HL-60 (cell line): ENCODE measurements around the gene SHISA8.

Source experiments
- DNase-seq, 2 experiments: peaks; one replicate each; pipeline ENCODE4 v3.0.0-alpha.2; 2010 to 2020; ENCODE audit warnings: low read depth in 1 of 2, low spot score in 1 of 2
- H3K27ac ChIP-seq: fragments of 250-450 bp; sonication (Bioruptor Pico); replicated peaks from 2 replicates; pipeline ENCODE4 v1.5.1; 2020; ENCODE audit warnings: mild to moderate bottlenecking, moderate library complexity
- H3K27me3 ChIP-seq: fragments of 250-450 bp; sonication (Bioruptor Pico); 2 replicates; pipeline ENCODE4 v1.5.1; 2021; ENCODE audit warnings: mild to moderate bottlenecking, moderate library complexity; ENCODE audit not compliant: insufficient read depth, poor library complexity, severe bottlenecking
- H3K4me3 ChIP-seq: replicated peaks from 2 replicates; pipeline ENCODE4 v1.5.1; 2011; ENCODE audit warnings: mild to moderate bottlenecking, control low read depth, low read length; ENCODE audit not compliant: insufficient read depth
- GABPA ChIP-seq: IDR thresholded peaks from 2 replicates; pipeline ENCODE4 v1.6.1; 2012; ENCODE audit warnings: low read depth
- POLR2AphosphoS5 ChIP-seq: IDR thresholded peaks from 2 replicates; pipeline ENCODE4 v1.6.1; 2012; ENCODE audit warnings: low read depth
- SPI1 ChIP-seq: IDR thresholded peaks from 2 replicates; pipeline ENCODE4 v1.6.1; 2012; ENCODE audit warnings: low read depth, mild to moderate bottlenecking, borderline replicate concordance
- TF ChIP-seq, protein P1 (sequence below): IDR thresholded peaks from 2 replicates; pipeline ENCODE4 v1.6.1; 2012; ENCODE audit warnings: low read depth; ENCODE audit not compliant: insufficient replicate concordance
- TF ChIP-seq, protein P2 (sequence below): IDR thresholded peaks from one replicate; pipeline ENCODE4 v1.5.1; 2011; ENCODE audit warnings: low read length, control low read depth, inconsistent platforms; ENCODE audit not compliant: insufficient read depth

SHISA8 gene

DNA sequence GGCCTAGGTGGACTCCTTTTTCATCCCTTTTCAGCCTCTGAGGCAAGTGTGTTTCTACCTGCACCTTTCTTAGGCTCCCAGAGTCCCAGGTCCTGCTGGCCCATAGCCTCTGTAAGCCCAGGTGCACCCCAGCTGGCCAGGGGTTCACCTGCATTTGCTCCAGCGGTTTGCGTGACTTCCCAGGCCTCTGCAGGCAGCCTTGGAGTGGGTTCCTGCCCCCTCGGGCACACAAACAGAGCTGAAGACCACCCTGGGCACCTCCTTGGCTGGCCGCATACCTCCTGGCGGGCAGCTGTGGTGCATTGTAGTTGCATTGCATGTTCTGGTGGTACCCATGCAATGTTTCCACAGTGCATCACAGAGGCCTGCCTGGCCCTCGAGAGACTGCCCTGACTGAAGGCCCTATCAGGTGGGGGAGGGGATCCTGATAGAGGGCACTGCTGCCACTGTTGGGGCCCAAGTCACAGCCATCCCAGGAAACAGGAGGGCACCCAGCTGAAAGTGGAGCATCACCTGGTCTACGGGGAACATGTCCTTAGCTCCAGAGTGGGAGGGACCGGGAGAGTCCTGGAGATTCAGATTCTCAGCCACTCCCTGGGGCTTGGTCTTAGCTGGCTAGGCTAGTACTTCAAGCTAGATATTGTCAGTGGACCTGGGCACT, 14.1 kb downstream of the SHISA8 start:
- DNase-seq, result no peak
- H3K4me3 ChIP-seq, result no peak overlapping the region
- no peaks in the 10 kb centered on the region for H3K27me3 ChIP-seq
- H3K27ac ChIP-seq, result no peak overlapping the region
- TF ChIP-seq POLR2AphosphoS5 (no peak), SPI1 (no peak), GABPA (no peak)
- TF ChIP-seq, protein P1, sequence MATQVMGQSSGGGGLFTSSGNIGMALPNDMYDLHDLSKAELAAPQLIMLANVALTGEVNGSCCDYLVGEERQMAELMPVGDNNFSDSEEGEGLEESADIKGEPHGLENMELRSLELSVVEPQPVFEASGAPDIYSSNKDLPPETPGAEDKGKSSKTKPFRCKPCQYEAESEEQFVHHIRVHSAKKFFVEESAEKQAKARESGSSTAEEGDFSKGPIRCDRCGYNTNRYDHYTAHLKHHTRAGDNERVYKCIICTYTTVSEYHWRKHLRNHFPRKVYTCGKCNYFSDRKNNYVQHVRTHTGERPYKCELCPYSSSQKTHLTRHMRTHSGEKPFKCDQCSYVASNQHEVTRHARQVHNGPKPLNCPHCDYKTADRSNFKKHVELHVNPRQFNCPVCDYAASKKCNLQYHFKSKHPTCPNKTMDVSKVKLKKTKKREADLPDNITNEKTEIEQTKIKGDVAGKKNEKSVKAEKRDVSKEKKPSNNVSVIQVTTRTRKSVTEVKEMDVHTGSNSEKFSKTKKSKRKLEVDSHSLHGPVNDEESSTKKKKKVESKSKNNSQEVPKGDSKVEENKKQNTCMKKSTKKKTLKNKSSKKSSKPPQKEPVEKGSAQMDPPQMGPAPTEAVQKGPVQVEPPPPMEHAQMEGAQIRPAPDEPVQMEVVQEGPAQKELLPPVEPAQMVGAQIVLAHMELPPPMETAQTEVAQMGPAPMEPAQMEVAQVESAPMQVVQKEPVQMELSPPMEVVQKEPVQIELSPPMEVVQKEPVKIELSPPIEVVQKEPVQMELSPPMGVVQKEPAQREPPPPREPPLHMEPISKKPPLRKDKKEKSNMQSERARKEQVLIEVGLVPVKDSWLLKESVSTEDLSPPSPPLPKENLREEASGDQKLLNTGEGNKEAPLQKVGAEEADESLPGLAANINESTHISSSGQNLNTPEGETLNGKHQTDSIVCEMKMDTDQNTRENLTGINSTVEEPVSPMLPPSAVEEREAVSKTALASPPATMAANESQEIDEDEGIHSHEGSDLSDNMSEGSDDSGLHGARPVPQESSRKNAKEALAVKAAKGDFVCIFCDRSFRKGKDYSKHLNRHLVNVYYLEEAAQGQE, result no peak
- TF ChIP-seq, protein P2, sequence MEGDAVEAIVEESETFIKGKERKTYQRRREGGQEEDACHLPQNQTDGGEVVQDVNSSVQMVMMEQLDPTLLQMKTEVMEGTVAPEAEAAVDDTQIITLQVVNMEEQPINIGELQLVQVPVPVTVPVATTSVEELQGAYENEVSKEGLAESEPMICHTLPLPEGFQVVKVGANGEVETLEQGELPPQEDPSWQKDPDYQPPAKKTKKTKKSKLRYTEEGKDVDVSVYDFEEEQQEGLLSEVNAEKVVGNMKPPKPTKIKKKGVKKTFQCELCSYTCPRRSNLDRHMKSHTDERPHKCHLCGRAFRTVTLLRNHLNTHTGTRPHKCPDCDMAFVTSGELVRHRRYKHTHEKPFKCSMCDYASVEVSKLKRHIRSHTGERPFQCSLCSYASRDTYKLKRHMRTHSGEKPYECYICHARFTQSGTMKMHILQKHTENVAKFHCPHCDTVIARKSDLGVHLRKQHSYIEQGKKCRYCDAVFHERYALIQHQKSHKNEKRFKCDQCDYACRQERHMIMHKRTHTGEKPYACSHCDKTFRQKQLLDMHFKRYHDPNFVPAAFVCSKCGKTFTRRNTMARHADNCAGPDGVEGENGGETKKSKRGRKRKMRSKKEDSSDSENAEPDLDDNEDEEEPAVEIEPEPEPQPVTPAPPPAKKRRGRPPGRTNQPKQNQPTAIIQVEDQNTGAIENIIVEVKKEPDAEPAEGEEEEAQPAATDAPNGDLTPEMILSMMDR, result no peak

DNA sequence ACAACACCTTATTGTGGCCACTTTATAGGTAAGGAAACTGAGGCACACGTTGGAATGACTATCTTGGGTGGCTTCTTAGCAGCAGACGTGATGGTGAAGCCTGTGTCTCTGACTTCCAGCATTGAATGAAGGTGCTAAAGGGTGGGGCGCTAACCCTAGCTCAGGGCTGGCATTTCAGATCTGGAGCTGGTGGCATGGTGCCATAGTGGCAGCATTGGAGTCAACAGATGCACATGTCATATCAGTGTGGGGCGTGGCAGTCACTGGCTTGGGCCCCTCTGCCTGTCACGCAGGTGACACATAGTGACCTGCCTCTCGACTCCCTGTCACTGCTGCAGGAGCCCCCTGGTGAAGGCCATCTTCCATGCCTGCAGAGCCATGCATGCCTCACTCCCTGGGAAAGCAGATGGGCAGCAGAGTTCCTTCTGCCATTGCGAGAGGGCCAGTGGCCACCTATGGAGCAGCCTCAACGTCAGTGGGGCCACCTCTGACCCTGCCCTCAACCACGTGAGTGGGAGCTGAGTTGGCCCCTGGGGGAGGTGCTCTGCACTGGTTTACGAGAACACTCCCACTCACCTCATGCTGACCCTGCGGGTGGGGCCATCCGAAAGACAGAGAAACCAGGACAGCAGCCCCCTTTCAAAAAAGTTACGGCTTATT, 14.8 kb downstream of the SHISA8 start:
- DNase-seq, result no peak
- Histone ChIP-seq H3K4me3 (no peak overlapping the region), H3K27ac (no peak overlapping the region), H3K27me3 (no peaks in the 10 kb centered on the region)
- TF ChIP-seq, protein P1, result no peak
- TF ChIP-seq, protein P2, result no peak

DNA sequence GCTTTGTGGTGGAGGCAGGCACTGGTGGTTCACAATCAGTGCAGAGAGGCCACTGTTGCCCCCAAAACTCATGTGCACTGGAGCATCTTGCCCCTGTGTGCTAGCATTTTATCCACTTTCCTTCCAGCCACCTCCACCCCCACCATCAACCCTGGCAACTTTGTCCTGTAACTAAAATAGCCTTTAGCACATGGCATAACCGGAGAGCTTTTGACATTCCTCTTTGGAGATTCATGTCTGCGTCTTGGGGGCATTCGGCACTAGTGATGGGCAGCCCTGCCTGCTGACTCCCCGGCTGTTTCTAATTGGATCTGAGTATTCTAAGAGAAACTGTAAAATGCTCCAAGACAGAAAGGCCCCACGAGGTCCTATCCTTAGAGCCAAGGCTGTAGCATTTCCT, 15.8 kb downstream of the SHISA8 start:
- Histone ChIP-seq H3K27ac (no peak overlapping the region), H3K4me3 (no peak overlapping the region), H3K27me3 (no peaks in the 10 kb centered on the region)
- DNase-seq, result no peak
- TF ChIP-seq, protein P2, result no peak
- TF ChIP-seq GABPA (no peak), SPI1 (no peak), POLR2AphosphoS5 (no peak)
- TF ChIP-seq, protein P1, result no peak
